Measurements from ENCODE around the gene GKN2. TPM values are rescaled to one million over a fixed set of nuclear protein-coding genes. Genes with fewer than 3 reads are reported as not detected.

Gene GKN2
- total and polyA plus RNA-seq, 9 of the 15 experiments (the other 6 are each of a cell fraction or from before 2014, with no cell fraction given) = not detected

DNA sequence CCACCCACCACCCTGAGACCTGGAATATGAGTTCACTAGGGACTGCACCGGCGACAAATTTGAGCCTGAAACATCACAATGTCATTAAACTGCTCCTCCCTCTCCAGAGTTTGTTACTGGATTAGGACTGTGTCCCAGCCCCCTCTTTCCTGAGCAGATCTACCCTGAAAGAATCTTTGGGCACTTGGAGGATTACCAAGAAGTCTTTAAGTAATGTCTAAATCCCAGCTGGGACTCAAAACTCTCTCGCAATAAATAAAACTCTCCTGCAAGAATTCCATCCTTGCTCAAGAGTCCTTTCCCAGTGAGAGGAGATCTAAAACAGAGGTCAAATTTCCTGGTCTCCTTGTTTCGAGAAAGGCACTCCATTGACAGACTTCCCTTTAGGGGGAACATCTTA lies 20.9 kb downstream of the GKN2 start:
- H3K4me1 ChIP-seq (replicated peaks in 1 of 2; ENCODE audit: control insufficient read depth in 2 of 2, insufficient read depth in 2 of 2, low read length in 2 of 2) = no peaks in the 10 kb centered on the region
- H3K4me2 ChIP-seq (ENCODE audit: insufficient read depth, low read length) = no peak overlapping the region
- ATAC-seq (no peak), DNase-seq (ENCODE audit: extremely low read depth in 1 of 4, low spot score in 3 of 4) (no peak), FAIRE-seq (no peak)
- 0% methylated on average over 4 of the region's 4 CpGs for WGBS (ENCODE audit: insufficient coverage, low coverage, missing lambda C conversion rate)
- no peak overlapping the region for H2AFZ ChIP-seq (ENCODE audit: low read depth, low read length)
- no TSS peak for BruUV-seq (replicated peaks)
- no peak overlapping the region for H3K4me3 ChIP-seq
- in situ Hi-C loops (cut with MboI) = no loop called here
- H3K27ac ChIP-seq (ENCODE audit: extremely low read depth, low read depth, low read length) = no peak overlapping the region
- no peaks in the 10 kb centered on the region for H3K9me3 ChIP-seq (replicated peaks; ENCODE audit: control insufficient read depth, insufficient read depth, low read depth, low read length)
- H3K36me3 ChIP-seq (ENCODE audit: control insufficient read depth, insufficient read depth, low read length) = no peaks in the 10 kb centered on the region
- TF ChIP-seq, protein P1, sequence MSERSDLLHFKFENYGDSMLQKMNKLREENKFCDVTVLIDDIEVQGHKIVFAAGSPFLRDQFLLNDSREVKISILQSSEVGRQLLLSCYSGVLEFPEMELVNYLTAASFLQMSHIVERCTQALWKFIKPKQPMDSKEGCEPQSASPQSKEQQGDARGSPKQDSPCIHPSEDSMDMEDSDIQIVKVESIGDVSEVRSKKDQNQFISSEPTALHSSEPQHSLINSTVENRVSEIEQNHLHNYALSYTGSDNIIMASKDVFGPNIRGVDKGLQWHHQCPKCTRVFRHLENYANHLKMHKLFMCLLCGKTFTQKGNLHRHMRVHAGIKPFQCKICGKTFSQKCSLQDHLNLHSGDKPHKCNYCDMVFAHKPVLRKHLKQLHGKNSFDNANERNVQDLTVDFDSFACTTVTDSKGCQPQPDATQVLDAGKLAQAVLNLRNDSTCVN (CRISPR knock-in tag; IDR thresholded peaks at IDR 0.05) = no peak
- TF ChIP-seq POLR2B (IDR thresholded peaks at IDR 0.05; ENCODE audit: low read depth, partially characterized antibody) (no peak), MAFF (IDR thresholded peaks at IDR 0.05; ENCODE audit: low read length) (no peak), CREB1 (IDR thresholded peaks at IDR 0.05) (no peak), CREB1 (CRISPR knock-in tag; IDR thresholded peaks at IDR 0.05) (no peak), CEBPG (CRISPR knock-in tag; IDR thresholded peaks at IDR 0.05) (no peak), CEBPG (tag; conservative IDR thresholded peaks at IDR 0.05 in 1 of 2, IDR thresholded peaks at IDR 0.05 in 1 of 2) (no peak), GABPB2 (CRISPR knock-in tag; conservative IDR thresholded peaks at IDR 0.05) (no peak), NFRKB (IDR thresholded peaks at IDR 0.05; ENCODE audit: low read depth) (no peak), BHLHE40 (IDR thresholded peaks at IDR 0.05; ENCODE audit: low read length) (no peak), TCF7 (IDR thresholded peaks at IDR 0.05; ENCODE audit: borderline replicate concordance) (no peak), ZNF311 (CRISPR knock-in tag; IDR thresholded peaks at IDR 0.05) (no peak), SLC30A9 (CRISPR knock-in tag; IDR thresholded peaks at IDR 0.05) (no peak), ZBTB17 (CRISPR knock-in tag; IDR thresholded peaks at IDR 0.05) (no peak), NFATC3 (IDR thresholded peaks at IDR 0.05) (no peak), SREBF2 (CRISPR knock-in tag; IDR thresholded peaks at IDR 0.05) (no peak), ZZZ3 (IDR thresholded peaks at IDR 0.05) (no peak), ZC3H11A (IDR thresholded peaks at IDR 0.05; ENCODE audit: low read depth, low read length) (no peak)
- TF ChIP-seq, protein P2, sequence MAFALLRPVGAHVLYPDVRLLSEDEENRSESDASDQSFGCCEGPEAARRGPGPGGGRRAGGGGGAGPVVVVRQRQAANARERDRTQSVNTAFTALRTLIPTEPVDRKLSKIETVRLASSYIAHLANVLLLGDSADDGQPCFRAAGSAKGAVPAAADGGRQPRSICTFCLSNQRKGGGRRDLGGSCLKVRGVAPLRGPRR (CRISPR knock-in tag; IDR thresholded peaks at IDR 0.05) = no peak
- TF ChIP-seq, protein P3, sequence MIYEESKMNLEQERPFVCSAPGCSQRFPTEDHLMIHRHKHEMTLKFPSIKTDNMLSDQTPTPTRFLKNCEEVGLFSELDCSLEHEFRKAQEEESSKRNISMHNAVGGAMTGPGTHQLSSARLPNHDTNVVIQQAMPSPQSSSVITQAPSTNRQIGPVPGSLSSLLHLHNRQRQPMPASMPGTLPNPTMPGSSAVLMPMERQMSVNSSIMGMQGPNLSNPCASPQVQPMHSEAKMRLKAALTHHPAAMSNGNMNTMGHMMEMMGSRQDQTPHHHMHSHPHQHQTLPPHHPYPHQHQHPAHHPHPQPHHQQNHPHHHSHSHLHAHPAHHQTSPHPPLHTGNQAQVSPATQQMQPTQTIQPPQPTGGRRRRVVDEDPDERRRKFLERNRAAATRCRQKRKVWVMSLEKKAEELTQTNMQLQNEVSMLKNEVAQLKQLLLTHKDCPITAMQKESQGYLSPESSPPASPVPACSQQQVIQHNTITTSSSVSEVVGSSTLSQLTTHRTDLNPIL (CRISPR knock-in tag; IDR thresholded peaks at IDR 0.05) = no peak
- TF ChIP-seq, protein P4, sequence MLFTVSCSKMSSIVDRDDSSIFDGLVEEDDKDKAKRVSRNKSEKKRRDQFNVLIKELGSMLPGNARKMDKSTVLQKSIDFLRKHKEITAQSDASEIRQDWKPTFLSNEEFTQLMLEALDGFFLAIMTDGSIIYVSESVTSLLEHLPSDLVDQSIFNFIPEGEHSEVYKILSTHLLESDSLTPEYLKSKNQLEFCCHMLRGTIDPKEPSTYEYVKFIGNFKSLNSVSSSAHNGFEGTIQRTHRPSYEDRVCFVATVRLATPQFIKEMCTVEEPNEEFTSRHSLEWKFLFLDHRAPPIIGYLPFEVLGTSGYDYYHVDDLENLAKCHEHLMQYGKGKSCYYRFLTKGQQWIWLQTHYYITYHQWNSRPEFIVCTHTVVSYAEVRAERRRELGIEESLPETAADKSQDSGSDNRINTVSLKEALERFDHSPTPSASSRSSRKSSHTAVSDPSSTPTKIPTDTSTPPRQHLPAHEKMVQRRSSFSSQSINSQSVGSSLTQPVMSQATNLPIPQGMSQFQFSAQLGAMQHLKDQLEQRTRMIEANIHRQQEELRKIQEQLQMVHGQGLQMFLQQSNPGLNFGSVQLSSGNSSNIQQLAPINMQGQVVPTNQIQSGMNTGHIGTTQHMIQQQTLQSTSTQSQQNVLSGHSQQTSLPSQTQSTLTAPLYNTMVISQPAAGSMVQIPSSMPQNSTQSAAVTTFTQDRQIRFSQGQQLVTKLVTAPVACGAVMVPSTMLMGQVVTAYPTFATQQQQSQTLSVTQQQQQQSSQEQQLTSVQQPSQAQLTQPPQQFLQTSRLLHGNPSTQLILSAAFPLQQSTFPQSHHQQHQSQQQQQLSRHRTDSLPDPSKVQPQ (CRISPR knock-in tag; IDR thresholded peaks at IDR 0.05; ENCODE audit: borderline replicate concordance) = no peak
- H3K79me2 ChIP-seq (ENCODE audit: control insufficient read depth, insufficient read depth, low read length) = no peaks in the 10 kb centered on the region
- POLR2A ChIA-PET = interaction anchor here (1.0 kb wide), 1 partner anchor 12 kb away, joined by 3 read pairs; no protein-coding TSS in a partner anchor
- H3K9ac ChIP-seq (ENCODE audit: insufficient read depth in 1 of 2, low read depth in 2 of 2, low read length in 2 of 2) = no peak overlapping the region
- intact Hi-C loops (cut with micrococcal nuclease) = no loop called here
- peaks cover 5 to 36% of the 10 kb centered on the region in 2 experiments; a peak in 4 of 5 replicates for H3K27me3 ChIP-seq (ENCODE audit: control insufficient read depth in 2 of 2, insufficient read depth in 2 of 2, low read length in 2 of 2)
- H3K9me1 ChIP-seq (ENCODE audit: control insufficient read depth, insufficient read depth, low read length) = no peaks in the 10 kb centered on the region
- no peaks in the 10 kb centered on the region for H4K20me1 ChIP-seq (replicated peaks; ENCODE audit: control insufficient read depth, insufficient read depth, low read length)
- CTCF ChIA-PET (ENCODE audit: low intra/inter-chr PET ratio) = no interaction called here

All from K562 (cell line).